ENCODE data around the gene ROPN1B. TPM values are rescaled to one million over a fixed set of nuclear protein-coding genes. Genes with fewer than 3 reads are reported as not detected.
"Not testable (repeated sequence)": the region's sequence is repeated elsewhere in the genome, so short reads cannot be mapped to it uniquely, and the experiment has no call there.

The ROPN1B gene
- polyA plus RNA-seq, 3 donors, result not detected

GRCh38 chr3:125933397-125934173 lies 35.4 kb upstream of the ROPN1B start:
- intact Hi-C loops (cut with micrococcal nuclease); H3K27me3 Mint-ChIP-seq (ENCODE audit: low read depth in 3 of 3); H3K4me2 ChIP-seq (replicated peaks; ENCODE audit: extremely low read depth, low read length, poor library complexity, severe bottlenecking); H3K9me3 Mint-ChIP-seq; H2AFZ ChIP-seq (ENCODE audit: insufficient read depth, low read depth, low read length, poor library complexity, severe bottlenecking); H3K27ac ChIP-seq (ENCODE audit: low read depth in 1 of 2, low read length in 2 of 2); H4K20me1 ChIP-seq (ENCODE audit: insufficient read depth, low read length); H3K4me1 ChIP-seq (ENCODE audit: control insufficient read depth in 1 of 2, insufficient read depth in 2 of 2, low read length in 2 of 2); H3K4me3 Mint-ChIP-seq; H3K9ac ChIP-seq (ENCODE audit: insufficient read depth, low read length, poor library complexity, severe bottlenecking); H3K36me3 Mint-ChIP-seq; H3K27me3 ChIP-seq (ENCODE audit: control insufficient read depth in 2 of 2, insufficient read depth in 2 of 2, low read length in 2 of 2); H3K4me3 ChIP-seq (replicated peaks in 1 of 3; ENCODE audit: low read depth in 2 of 3, low read length in 3 of 3); H3K9me3 ChIP-seq (replicated peaks in 1 of 2; ENCODE audit: control insufficient read depth in 1 of 2, insufficient read depth in 1 of 2, low read length in 2 of 2); DNase-seq; H3K79me2 ChIP-seq (ENCODE audit: insufficient read depth, low read length); H3K36me3 ChIP-seq (replicated peaks in 1 of 2; ENCODE audit: control insufficient read depth in 1 of 2, insufficient read depth in 2 of 2, low read length in 2 of 2): not testable (repeated sequence)
- 95% methylated on average over 9 of the region's 17 CpGs for WGBS (ENCODE audit: insufficient coverage)
- peak overlapping the region in 1 of 7 donors; percentile 46 for H3K27ac Mint-ChIP-seq
- H3K4me1 Mint-ChIP-seq, result peaks cover 11% of the 10 kb centered on the region

GRCh38 chr3:125935252-125935874 lies 33.6 kb upstream of the ROPN1B start:
- H3K4me3 ChIP-seq (replicated peaks in 1 of 3; ENCODE audit: low read depth in 2 of 3, low read length in 3 of 3); intact Hi-C loops (cut with micrococcal nuclease); H3K4me1 Mint-ChIP-seq; H3K9me3 Mint-ChIP-seq; H3K4me3 Mint-ChIP-seq; H3K27me3 Mint-ChIP-seq (ENCODE audit: low read depth in 3 of 3); H3K27me3 ChIP-seq (ENCODE audit: control insufficient read depth in 2 of 2, insufficient read depth in 2 of 2, low read length in 2 of 2); H3K79me2 ChIP-seq (ENCODE audit: insufficient read depth, low read length); H2AFZ ChIP-seq (ENCODE audit: insufficient read depth, low read depth, low read length, poor library complexity, severe bottlenecking); H3K9me3 ChIP-seq (replicated peaks in 1 of 2; ENCODE audit: control insufficient read depth in 1 of 2, insufficient read depth in 1 of 2, low read length in 2 of 2); H4K20me1 ChIP-seq (ENCODE audit: insufficient read depth, low read length); H3K27ac Mint-ChIP-seq; H3K4me1 ChIP-seq (ENCODE audit: control insufficient read depth in 1 of 2, insufficient read depth in 2 of 2, low read length in 2 of 2); H3K9ac ChIP-seq (ENCODE audit: insufficient read depth, low read length, poor library complexity, severe bottlenecking); H3K4me2 ChIP-seq (replicated peaks; ENCODE audit: extremely low read depth, low read length, poor library complexity, severe bottlenecking); H3K27ac ChIP-seq (ENCODE audit: low read depth in 1 of 2, low read length in 2 of 2); H3K36me3 Mint-ChIP-seq; DNase-seq; H3K36me3 ChIP-seq (replicated peaks in 1 of 2; ENCODE audit: control insufficient read depth in 1 of 2, insufficient read depth in 2 of 2, low read length in 2 of 2): not testable (repeated sequence)
- WGBS (ENCODE audit: insufficient coverage), result 90% methylated on average over 3 of the region's 10 CpGs

- intact Hi-C loops (cut with micrococcal nuclease); H3K27ac Mint-ChIP-seq; H3K4me3 Mint-ChIP-seq; H3K36me3 ChIP-seq (replicated peaks in 1 of 2; ENCODE audit: control insufficient read depth in 1 of 2, insufficient read depth in 2 of 2, low read length in 2 of 2); H3K4me2 ChIP-seq (replicated peaks; ENCODE audit: extremely low read depth, low read length, poor library complexity, severe bottlenecking); H3K27ac ChIP-seq (ENCODE audit: low read depth in 1 of 2, low read length in 2 of 2); H3K4me1 Mint-ChIP-seq; H3K36me3 Mint-ChIP-seq; H3K4me3 ChIP-seq (replicated peaks in 1 of 3; ENCODE audit: low read depth in 2 of 3, low read length in 3 of 3); DNase-seq; H2AFZ ChIP-seq (ENCODE audit: insufficient read depth, low read depth, low read length, poor library complexity, severe bottlenecking); H4K20me1 ChIP-seq (ENCODE audit: insufficient read depth, low read length); H3K9ac ChIP-seq (ENCODE audit: insufficient read depth, low read length, poor library complexity, severe bottlenecking); H3K79me2 ChIP-seq (ENCODE audit: insufficient read depth, low read length); H3K9me3 Mint-ChIP-seq; H3K9me3 ChIP-seq (replicated peaks in 1 of 2; ENCODE audit: control insufficient read depth in 1 of 2, insufficient read depth in 1 of 2, low read length in 2 of 2); H3K27me3 ChIP-seq (ENCODE audit: control insufficient read depth in 2 of 2, insufficient read depth in 2 of 2, low read length in 2 of 2); H3K27me3 Mint-ChIP-seq (ENCODE audit: low read depth in 3 of 3); H3K4me1 ChIP-seq (ENCODE audit: control insufficient read depth in 1 of 2, insufficient read depth in 2 of 2, low read length in 2 of 2): not testable (repeated sequence)
- 82% methylated on average over 8 of the region's 13 CpGs for WGBS (ENCODE audit: insufficient coverage)
Observed at GRCh38 chr3:125936210-125936815, 32.7 kb upstream of the ROPN1B start.

GRCh38 chr3:125936891-125937290 lies 32.1 kb upstream of the ROPN1B start:
- H3K9me3 Mint-ChIP-seq; H3K27ac Mint-ChIP-seq; H3K4me1 Mint-ChIP-seq; H3K27me3 Mint-ChIP-seq (ENCODE audit: low read depth in 3 of 3); H3K9ac ChIP-seq (ENCODE audit: insufficient read depth, low read length, poor library complexity, severe bottlenecking); intact Hi-C loops (cut with micrococcal nuclease); H3K36me3 Mint-ChIP-seq; H3K4me3 ChIP-seq (replicated peaks in 1 of 3; ENCODE audit: low read depth in 2 of 3, low read length in 3 of 3); H3K4me1 ChIP-seq (ENCODE audit: control insufficient read depth in 1 of 2, insufficient read depth in 2 of 2, low read length in 2 of 2); H2AFZ ChIP-seq (ENCODE audit: insufficient read depth, low read depth, low read length, poor library complexity, severe bottlenecking); H3K27me3 ChIP-seq (ENCODE audit: control insufficient read depth in 2 of 2, insufficient read depth in 2 of 2, low read length in 2 of 2); H3K4me3 Mint-ChIP-seq; H3K27ac ChIP-seq (ENCODE audit: low read depth in 1 of 2, low read length in 2 of 2); H3K36me3 ChIP-seq (replicated peaks in 1 of 2; ENCODE audit: control insufficient read depth in 1 of 2, insufficient read depth in 2 of 2, low read length in 2 of 2); H3K79me2 ChIP-seq (ENCODE audit: insufficient read depth, low read length); DNase-seq; H4K20me1 ChIP-seq (ENCODE audit: insufficient read depth, low read length); H3K4me2 ChIP-seq (replicated peaks; ENCODE audit: extremely low read depth, low read length, poor library complexity, severe bottlenecking); H3K9me3 ChIP-seq (replicated peaks in 1 of 2; ENCODE audit: control insufficient read depth in 1 of 2, insufficient read depth in 1 of 2, low read length in 2 of 2): not testable (repeated sequence)
- no CpG with 5 or more reads among the region's 13 CpGs for WGBS (ENCODE audit: insufficient coverage)
